ENCODE results near the gene NELL2. TPM values are rescaled to one million over a fixed set of nuclear protein-coding genes. Genes with fewer than 3 reads are reported as not detected.

NELL2 gene
- total RNA-seq, 1 donor from 2014 or later: 1.0 TPM

DNA sequence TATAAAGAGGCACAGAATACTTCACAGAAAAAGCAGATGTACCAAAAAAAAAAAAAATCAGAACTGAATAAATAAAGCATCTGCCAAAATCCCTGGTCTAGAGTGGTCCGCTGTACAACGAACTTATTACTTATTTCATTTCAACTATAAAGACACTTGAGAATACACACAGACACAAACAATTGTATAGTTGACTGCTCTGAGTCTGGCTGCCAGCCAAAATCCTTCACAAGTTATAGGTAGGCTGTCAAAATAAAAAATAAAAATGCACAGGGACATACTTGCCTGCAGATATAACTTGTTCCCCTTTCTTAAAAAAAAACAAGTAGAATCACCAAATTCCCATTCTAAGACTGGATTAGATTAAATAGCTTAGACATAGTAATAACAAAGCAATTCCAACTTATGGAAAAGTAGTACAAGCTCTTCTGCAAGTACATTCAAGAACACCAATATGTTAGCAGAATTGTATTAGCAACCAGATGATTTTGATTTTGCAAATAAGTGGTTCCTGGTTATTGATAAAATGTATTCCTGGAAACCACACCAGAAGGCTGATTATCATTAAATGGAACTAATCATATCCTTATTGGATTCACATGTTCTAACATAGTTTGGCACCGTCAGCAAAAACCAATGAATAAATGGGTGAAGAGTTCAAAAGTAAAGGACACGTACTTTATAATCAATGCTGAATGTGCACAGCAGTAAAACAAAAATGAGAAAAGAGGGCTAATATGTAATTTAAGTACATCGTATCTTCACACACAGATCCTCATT, 248.5 kb downstream of the NELL2 start:
- Histone ChIP-seq H3K9me3 (ENCODE audit: insufficient read depth, low read depth, low read length) (no peaks in the 10 kb centered on the region), H3K36me3 (ENCODE audit: insufficient read depth, low read length) (no peaks in the 10 kb centered on the region), H3K4me3 (ENCODE audit: insufficient read depth, low read depth, low read length) (no peak overlapping the region), H2AFZ (ENCODE audit: low read depth, low read length) (no peak overlapping the region), H3K4me2 (ENCODE audit: low read length) (no peak overlapping the region), H3K27ac (ENCODE audit: low read depth, low read length) (no peak overlapping the region), H3K27me3 (ENCODE audit: insufficient read depth, low read length) (no peaks in the 10 kb centered on the region), H3K9ac (ENCODE audit: low read length) (no peak overlapping the region), H4K20me1 (ENCODE audit: insufficient read depth, low read length) (no peaks in the 10 kb centered on the region), H3K79me2 (ENCODE audit: insufficient read depth, low read length) (no peaks in the 10 kb centered on the region), H3K4me1 (ENCODE audit: insufficient read depth, low read length) (no peaks in the 10 kb centered on the region)
- no peaks in the 10 kb centered on the region for H3K9me3 Mint-ChIP-seq (ENCODE audit: unreplicated experiment)
- FAIRE-seq: no peak
- no peak for DNase-seq (ENCODE audit: low read depth)
- no peaks in the 10 kb centered on the region for H3K27me3 Mint-ChIP-seq (ENCODE audit: low read depth, unreplicated experiment)
- no peak for TF ChIP-seq EZH2 (IDR thresholded peaks at IDR 0.05; ENCODE audit: insufficient read depth, low read length)
- TF ChIP-seq, protein P1, sequence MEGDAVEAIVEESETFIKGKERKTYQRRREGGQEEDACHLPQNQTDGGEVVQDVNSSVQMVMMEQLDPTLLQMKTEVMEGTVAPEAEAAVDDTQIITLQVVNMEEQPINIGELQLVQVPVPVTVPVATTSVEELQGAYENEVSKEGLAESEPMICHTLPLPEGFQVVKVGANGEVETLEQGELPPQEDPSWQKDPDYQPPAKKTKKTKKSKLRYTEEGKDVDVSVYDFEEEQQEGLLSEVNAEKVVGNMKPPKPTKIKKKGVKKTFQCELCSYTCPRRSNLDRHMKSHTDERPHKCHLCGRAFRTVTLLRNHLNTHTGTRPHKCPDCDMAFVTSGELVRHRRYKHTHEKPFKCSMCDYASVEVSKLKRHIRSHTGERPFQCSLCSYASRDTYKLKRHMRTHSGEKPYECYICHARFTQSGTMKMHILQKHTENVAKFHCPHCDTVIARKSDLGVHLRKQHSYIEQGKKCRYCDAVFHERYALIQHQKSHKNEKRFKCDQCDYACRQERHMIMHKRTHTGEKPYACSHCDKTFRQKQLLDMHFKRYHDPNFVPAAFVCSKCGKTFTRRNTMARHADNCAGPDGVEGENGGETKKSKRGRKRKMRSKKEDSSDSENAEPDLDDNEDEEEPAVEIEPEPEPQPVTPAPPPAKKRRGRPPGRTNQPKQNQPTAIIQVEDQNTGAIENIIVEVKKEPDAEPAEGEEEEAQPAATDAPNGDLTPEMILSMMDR (IDR thresholded peaks at IDR 0.05; ENCODE audit: insufficient read depth, low read depth, low read length): no peak
- no peaks in the 10 kb centered on the region for H3K36me3 Mint-ChIP-seq (ENCODE audit: low read depth, unreplicated experiment)
- no peak overlapping the region for H3K4me3 Mint-ChIP-seq (ENCODE audit: unreplicated experiment)
- no peaks in the 10 kb centered on the region for H3K4me1 Mint-ChIP-seq (ENCODE audit: low read depth, unreplicated experiment)
- no peak overlapping the region for H3K27ac Mint-ChIP-seq (ENCODE audit: unreplicated experiment)

DNA sequence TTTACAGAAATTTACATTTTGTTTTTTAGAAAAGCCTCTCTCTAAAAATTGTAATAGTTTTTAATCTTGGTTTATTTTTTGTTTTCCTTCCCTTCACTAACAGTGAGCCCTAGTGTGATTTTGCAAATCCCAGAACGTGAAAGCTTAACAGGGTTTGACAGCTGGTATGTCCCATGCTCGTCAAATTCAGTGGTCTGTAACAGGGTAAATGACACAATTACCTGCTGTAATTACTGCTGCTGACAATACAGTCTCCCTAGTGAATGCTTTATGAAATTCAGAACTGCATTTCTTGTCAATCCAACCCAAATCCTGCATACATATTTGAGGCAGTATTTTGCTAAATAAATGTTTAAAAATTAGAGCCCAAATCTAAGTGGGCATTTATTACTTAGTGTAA, 249.2 kb downstream of the NELL2 start:
- no peak overlapping the region for H3K4me3 Mint-ChIP-seq (ENCODE audit: unreplicated experiment)
- no peak overlapping the region for H2AFZ ChIP-seq (ENCODE audit: low read depth, low read length)
- H3K27me3 ChIP-seq (ENCODE audit: insufficient read depth, low read length): no peaks in the 10 kb centered on the region
- H3K36me3 ChIP-seq (ENCODE audit: insufficient read depth, low read length): no peaks in the 10 kb centered on the region
- FAIRE-seq (no peak), DNase-seq (ENCODE audit: low read depth) (no peak)
- no peaks in the 10 kb centered on the region for H4K20me1 ChIP-seq (ENCODE audit: insufficient read depth, low read length)
- H3K9me3 Mint-ChIP-seq (ENCODE audit: unreplicated experiment): no peaks in the 10 kb centered on the region
- H3K4me1 Mint-ChIP-seq (ENCODE audit: low read depth, unreplicated experiment): no peaks in the 10 kb centered on the region
- H3K27ac ChIP-seq (ENCODE audit: low read depth, low read length): no peak overlapping the region
- no peaks in the 10 kb centered on the region for H3K79me2 ChIP-seq (ENCODE audit: insufficient read depth, low read length)
- H3K27ac Mint-ChIP-seq (ENCODE audit: unreplicated experiment): no peak overlapping the region
- no peak overlapping the region for H3K9ac ChIP-seq (ENCODE audit: low read length)
- no peak overlapping the region for H3K4me2 ChIP-seq (ENCODE audit: low read length)
- TF ChIP-seq, protein P1 (IDR thresholded peaks at IDR 0.05; ENCODE audit: insufficient read depth, low read depth, low read length): no peak
- TF ChIP-seq EZH2 (IDR thresholded peaks at IDR 0.05; ENCODE audit: insufficient read depth, low read length): no peak
- H3K4me1 ChIP-seq (ENCODE audit: insufficient read depth, low read length): no peaks in the 10 kb centered on the region
- no peak overlapping the region for H3K4me3 ChIP-seq (ENCODE audit: insufficient read depth, low read depth, low read length)
- H3K27me3 Mint-ChIP-seq (ENCODE audit: low read depth, unreplicated experiment): no peaks in the 10 kb centered on the region
- H3K9me3 ChIP-seq (ENCODE audit: insufficient read depth, low read depth, low read length): no peaks in the 10 kb centered on the region
- H3K36me3 Mint-ChIP-seq (ENCODE audit: low read depth, unreplicated experiment): no peaks in the 10 kb centered on the region

DNA sequence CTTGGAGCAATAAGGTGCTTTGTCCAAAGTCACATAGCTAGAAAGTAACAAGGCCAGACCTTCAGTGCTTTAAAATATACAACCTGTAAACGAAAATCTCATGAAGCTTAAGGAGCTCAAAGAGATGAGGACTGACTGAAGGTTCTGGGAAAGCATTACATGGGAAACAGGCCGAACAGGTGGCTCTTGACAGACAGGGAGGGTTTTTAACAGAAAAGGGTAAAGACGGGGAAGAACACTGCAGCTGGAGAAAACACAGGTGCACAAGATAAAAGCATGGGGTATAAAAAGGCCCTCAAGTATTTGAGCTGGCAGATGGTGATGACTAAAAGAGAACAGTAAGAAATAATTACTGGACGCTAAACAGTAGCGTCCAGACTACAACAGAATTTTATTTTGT, 257.2 kb downstream of the NELL2 start:
- FAIRE-seq: no peak
- H3K4me3 ChIP-seq (ENCODE audit: insufficient read depth, low read depth, low read length): no peak overlapping the region

More for the DNA sequence above, 257.2 kb downstream of the NELL2 start:
- TF ChIP-seq, protein P1 (IDR thresholded peaks at IDR 0.05; ENCODE audit: insufficient read depth, low read depth, low read length): no peak
- no peak for TF ChIP-seq EZH2 (IDR thresholded peaks at IDR 0.05; ENCODE audit: insufficient read depth, low read length)
- Histone ChIP-seq H3K9ac (ENCODE audit: low read length) (no peak overlapping the region), H4K20me1 (ENCODE audit: insufficient read depth, low read length) (no peaks in the 10 kb centered on the region), H3K27ac (ENCODE audit: low read depth, low read length) (no peak overlapping the region), H3K27me3 (ENCODE audit: insufficient read depth, low read length) (no peaks in the 10 kb centered on the region), H3K36me3 (ENCODE audit: insufficient read depth, low read length) (no peaks in the 10 kb centered on the region), H3K4me1 (ENCODE audit: insufficient read depth, low read length) (no peaks in the 10 kb centered on the region), H3K4me2 (ENCODE audit: low read length) (no peak overlapping the region), H3K9me3 (ENCODE audit: insufficient read depth, low read depth, low read length) (no peaks in the 10 kb centered on the region), H3K79me2 (ENCODE audit: insufficient read depth, low read length) (no peaks in the 10 kb centered on the region), H2AFZ (ENCODE audit: low read depth, low read length) (no peak overlapping the region)
- Mint-ChIP-seq H3K9me3 (ENCODE audit: unreplicated experiment) (no peaks in the 10 kb centered on the region), H3K36me3 (ENCODE audit: low read depth, unreplicated experiment) (no peaks in the 10 kb centered on the region), H3K27ac (ENCODE audit: unreplicated experiment) (no peak overlapping the region), H3K4me3 (ENCODE audit: unreplicated experiment) (no peak overlapping the region), H3K27me3 (ENCODE audit: low read depth, unreplicated experiment) (no peaks in the 10 kb centered on the region), H3K4me1 (ENCODE audit: low read depth, unreplicated experiment) (no peaks in the 10 kb centered on the region)
- DNase-seq (ENCODE audit: low read depth): no peak

Measured in astrocyte (in vitro differentiated cells and primary cell).